Erythroblast (primary cell): Measurements from ENCODE around the gene FGF12.

ENCODE experiments used
- GATA1 ChIP-seq: IDR thresholded peaks from 2 replicates; pipeline ENCODE4 v1.6.1; 2011; ENCODE audit warnings: low read depth, mild to moderate bottlenecking, control low read depth, low read length, moderate library complexity
- POLR2A ChIP-seq: IDR thresholded peaks from 2 replicates; pipeline ENCODE4 v1.6.1; 2011; ENCODE audit warnings: mild to moderate bottlenecking, low read length

GRCh38 chr3:192675958-192676649 is 51.2 kb downstream of the FGF12 start:
- TF ChIP-seq POLR2A = no peak
- no peak for TF ChIP-seq GATA1
